GM19467 (cell line): Measurements from ENCODE around the gene DPH7.
"Not testable (repeated sequence)": the region's sequence is repeated elsewhere in the genome, so short reads cannot be mapped to it uniquely, and the experiment has no call there.

Source experiments
- ATAC-seq: cut with Tn5 transposase; IDR thresholded peaks from one replicate; pipeline ENCODE4 v1.9.1; 2021; ENCODE audit warnings: mild to moderate bottlenecking, moderate library complexity; ENCODE audit not compliant: unreplicated experiment

The DPH7 gene

DNA sequence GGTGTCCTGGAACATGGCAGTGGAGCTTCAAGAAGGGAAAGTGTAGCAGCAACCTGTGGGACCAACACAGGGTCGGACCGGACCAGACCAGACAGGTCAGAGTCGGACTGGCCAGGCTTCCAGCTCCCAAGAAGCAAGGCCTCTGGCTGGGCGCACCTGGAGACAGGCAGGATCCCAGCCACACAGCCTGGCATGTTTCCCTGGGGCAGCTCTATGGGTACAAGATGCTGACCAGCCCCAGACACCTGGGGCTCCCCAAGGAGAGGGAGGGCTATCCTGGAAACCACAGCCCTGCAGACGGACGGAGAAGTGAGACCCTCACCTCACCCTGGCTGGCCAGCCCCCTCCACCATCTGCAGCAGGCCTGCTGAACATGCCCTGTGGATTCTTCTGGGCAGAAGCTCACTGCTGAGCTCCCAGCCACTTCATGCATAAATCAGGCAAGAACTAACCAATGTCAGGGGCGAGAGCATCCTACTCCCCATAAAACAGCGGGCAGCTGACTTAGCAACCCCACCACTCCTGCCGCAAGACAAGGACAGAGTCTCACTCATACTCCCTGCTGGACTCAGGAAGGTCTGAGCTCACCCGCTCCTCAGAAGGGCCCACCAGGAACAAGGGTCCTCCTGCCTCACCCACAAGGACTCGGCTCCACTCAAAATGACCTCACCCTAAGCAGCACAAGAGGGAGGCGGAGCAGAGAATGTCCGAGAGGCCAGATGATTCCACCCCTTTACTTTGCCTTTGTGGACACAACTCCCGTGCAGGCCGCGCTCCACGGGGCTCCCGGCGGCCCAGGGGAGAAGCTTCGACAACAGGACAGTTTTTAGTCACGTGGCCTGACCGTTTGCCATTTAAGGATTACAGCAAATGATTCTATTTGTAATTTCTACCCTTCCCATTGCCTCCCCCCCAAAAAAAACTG lies 2.9 kb upstream of the DPH7 start:
- ATAC-seq = no peak

DNA sequence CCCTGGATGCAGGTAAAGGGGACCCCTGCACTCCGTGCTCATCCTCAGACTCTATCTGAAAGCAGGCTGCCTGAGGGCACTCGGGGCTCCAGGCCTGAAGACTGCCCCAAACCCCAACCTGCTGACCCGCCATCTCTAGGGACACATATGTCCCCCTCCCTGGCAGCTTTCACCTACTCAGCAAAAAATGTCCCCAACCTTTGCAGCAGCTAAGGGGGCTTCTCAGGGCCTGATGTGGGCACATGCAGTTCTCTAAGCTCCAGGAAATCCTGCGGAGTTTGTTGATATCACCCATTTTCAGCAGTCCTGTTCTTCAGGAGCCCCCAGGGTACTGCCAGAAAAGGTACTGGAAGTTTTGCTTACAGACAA lies 2.2 kb upstream of the DPH7 start:
- ATAC-seq = no peak

DNA sequence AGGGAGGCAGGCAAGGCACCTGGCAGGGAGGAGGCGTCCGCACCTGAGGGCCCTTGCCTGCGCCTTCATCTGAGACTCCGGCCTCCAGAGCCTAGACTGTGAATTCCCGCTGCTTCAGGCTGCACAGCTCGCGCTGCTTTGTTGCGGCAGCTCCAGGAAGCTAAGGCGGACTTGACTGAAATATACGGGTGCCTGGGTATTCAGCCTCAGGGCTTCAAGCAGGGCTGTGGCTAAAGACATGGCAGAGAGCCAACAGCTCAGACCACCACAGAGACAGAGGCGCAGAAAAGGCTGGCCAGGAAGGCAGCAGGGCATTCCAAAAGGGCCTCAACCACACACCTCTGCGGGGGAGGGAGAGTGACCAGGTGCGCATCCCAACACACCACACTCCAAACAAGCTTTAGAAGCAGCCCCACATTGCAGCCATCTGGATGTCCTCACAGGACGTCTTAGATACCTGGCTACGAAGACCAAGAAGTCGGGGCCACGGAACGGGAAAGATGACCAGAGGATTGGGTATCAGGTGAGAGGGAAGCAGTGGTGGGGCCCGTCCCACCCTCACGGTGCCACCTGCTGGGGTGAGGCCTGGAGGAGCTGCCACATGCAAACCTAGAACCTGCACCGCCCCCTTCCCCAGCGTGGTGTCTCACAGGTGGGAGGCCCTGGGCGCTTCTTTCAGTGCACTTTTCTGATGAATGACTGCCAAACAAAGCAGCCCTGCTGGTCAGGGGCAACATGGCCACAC lies 1.7 kb upstream of the DPH7 start:
- no peak for ATAC-seq

DNA sequence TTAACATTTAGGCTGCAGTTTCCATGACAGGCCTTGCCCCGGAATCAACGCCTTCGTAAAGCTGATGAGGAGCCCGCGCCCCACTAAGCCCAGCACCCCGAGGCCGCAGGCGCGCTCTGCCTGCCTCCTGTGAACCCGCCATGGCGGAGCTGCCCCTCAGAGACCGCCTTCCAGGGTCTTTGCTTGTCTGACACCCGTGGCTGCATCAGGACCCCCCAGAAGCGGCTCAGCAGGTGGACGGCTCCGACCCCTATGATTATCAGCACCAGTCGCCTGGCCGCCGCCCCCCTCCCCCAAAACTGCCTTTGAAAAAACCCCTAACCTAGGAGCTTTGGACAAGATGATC lies 507 bp upstream of the DPH7 start:
- no peak for ATAC-seq

DNA sequence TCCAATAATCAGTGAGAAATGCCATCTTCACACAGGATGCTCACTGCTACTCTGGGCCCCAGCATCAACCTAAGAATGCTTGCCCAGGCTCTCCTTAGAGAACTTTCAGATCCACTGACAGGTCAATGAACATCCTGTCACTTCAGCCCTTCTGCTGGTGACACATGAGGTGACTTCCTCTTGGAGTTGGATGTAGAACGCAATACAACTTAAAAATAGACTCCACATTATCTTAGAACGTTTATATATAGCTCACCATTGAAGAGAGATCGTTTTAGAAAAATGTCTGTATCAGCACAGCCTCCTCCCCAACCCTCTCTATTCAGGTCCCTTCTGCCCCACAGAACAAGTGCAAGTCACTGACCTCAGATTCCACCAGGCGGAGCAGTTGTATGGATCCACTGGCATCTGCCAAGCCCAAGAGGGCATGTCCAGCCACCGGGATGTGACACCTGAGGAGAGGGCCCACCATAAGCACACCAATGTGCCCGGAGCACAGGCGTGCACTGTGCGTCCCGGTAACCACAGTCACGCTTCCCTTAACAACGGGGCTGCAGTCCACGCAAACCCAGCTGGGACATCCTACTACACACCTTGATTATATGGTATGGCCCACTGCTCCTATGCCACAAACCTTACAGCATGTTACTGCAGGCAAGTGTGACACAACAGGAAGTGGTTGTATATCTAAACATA lies 2.9 kb downstream of the DPH7 start:
- ATAC-seq = no peak

DNA sequence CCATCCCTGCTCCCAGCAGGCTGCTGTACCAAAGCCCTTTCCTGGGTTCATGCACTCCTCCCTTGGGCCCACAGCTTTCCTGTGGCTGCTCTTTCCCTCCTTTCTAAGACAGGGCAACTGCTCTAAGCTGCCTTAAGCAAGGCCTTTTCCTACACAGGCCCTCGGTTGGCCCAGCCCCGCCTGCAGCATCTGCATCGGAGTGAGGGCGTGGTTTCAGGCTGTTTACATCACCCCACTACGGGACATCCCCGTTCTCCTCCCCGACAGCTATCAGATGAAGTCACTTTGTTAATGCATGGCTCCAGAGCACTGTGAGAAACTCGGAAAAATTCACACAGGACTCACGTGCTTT lies 3.4 kb downstream of the DPH7 start:
- ATAC-seq = no peak

DNA sequence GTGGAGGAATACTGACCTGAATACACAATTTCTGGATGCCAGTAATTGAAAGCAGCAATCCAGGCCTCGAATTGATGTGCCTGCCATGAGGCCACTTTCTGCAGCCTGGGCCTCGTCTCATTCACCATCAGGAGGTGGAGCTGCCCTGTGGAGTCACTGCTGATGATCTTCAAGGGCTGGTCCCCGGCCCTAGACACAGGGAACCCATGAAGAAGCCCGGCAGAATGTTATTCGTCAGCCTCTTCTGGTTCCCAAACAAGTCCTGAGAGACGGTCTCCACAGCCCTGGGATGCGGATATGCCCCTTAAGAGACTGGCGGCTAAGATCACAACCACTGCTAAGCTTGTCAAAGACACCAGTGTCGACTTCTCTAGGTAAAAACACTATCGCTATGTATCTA lies 4.5 kb downstream of the DPH7 start:
- ATAC-seq = no peak

DNA sequence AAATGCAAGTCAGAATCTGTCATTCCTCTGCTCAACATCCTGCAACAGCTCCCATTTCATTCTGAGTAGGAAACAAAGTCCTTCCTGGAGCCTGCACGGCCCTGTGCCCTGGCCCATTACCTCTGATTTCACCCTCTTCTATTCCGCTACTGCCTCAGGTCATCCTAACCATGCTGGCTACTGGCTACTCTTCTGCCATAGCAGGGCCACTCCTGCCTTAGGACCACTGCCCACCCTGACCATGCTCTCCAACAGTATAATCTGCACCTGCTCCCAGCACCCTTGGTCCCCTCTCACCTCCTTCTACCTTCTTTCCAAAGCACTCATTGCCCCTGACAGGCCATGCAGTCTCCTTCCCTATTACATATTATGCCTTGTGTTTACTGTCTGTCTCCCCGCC lies 8.2 kb downstream of the DPH7 start:
- ATAC-seq = no peak

DNA sequence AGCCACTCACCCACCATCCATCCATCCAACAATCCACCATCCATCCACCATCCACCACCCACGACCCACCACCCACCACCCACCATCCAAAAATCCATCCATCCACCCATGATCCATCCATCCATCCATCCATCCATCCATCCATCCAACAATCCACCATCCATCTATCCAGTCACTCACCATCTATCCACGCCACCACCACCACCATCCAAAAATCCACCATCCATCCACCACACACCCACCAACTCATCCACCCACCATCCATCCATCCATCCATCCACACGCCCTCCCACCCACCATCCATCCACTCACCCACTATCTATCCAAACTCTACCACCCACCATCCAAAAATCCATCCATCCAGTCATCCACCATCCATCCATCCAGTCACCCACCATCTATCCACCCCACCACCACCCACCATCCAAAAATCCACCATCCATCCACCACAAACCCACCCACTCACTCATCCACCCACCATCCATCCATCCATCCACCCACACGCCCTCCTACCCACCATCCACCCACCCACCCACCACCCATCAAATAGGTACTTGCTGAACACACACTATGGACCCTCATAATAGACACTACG lies 9.0 kb downstream of the DPH7 start:
- ATAC-seq = no peak

DNA sequence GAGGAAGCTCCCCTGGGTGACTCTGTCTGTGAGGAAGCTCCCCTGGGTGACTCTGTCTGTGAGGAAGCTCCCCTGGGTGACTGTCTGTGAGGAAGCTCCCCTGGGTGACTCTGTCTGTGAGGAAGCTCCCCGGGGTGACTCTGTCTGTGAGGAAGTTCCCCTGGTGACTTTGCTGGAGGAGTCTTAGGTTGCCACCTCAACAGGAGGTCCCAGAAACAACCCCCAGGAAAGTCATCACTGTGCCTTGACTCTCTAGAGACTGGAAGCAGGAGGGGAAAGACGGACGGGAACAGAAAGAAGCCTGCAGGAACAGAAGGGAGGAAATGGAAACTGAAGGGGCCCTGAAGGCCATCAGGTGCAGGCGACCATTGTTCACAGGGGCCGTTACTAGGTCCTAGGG lies 10.3 kb downstream of the DPH7 start:
- ATAC-seq = not testable (repeated sequence)

DNA sequence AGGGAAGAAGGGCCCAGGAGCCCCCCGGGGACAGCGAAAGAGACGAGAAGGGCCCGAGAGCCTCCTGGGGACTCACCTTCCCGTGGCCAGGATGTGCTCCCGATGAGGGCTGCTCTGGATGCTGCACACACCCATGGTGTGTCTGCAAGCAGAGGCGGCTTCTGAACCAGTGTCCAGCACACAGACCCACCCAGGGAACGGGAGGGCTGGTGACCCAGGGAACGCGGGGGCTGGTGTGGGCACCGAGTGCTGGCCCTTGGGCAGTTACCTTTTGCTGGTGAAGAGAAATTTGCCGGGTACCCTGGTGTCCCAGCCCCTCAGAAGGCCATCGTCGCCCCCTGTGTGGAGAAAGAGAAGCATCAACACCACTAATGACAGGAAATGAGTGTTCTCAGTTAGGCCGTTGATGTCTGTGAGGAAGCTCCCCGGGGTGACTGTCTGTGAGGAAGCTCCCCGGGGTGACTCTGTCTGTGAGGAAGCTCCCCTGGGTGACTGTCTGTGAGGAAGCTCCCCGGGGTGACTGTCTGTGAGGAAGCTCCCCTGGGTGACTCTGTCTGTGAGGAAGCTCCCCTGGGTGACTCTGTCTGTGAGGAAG lies 13.8 kb downstream of the DPH7 start:
- ATAC-seq = no peak

DNA sequence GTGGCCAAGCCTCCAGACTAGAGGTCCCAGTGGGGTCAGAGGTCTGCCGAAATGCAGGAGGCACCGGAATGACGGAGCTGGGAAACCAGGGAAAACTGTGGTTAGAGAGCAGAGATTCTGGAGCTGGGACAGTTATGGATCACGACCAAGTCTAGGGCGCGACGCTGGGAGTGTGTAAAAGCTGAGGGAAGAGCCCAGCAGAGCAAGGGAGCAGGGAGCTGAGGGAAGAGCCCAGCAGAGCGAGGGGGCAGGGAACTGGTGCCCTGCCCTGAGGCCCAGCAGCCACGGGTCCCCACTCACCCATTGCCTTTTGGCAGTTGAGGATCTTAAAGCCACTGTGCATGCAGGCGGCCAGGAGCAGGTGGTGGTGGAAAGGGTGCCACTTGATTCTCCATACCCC lies 14.6 kb downstream of the DPH7 start:
- ATAC-seq = no peak

DNA sequence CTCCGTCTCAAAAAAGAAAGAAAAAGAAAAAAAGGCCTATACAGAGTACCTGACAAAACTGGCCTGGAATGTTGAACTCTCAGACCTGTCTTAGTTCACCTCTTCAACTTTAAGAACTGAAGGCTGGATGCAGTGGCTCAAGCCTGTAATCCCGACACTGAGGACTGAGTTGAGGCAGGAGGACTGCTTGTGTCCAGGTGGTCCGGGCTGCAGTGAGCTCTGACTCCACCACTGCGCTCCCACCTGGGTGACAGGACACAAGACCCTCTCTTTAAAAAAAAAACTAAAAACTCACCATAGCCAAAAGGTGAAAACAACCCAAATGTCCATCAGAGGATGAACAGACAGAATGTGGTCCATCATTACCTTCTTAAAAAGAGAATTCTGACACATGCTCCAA lies 20.6 kb downstream of the DPH7 start:
- ATAC-seq = no peak

DNA sequence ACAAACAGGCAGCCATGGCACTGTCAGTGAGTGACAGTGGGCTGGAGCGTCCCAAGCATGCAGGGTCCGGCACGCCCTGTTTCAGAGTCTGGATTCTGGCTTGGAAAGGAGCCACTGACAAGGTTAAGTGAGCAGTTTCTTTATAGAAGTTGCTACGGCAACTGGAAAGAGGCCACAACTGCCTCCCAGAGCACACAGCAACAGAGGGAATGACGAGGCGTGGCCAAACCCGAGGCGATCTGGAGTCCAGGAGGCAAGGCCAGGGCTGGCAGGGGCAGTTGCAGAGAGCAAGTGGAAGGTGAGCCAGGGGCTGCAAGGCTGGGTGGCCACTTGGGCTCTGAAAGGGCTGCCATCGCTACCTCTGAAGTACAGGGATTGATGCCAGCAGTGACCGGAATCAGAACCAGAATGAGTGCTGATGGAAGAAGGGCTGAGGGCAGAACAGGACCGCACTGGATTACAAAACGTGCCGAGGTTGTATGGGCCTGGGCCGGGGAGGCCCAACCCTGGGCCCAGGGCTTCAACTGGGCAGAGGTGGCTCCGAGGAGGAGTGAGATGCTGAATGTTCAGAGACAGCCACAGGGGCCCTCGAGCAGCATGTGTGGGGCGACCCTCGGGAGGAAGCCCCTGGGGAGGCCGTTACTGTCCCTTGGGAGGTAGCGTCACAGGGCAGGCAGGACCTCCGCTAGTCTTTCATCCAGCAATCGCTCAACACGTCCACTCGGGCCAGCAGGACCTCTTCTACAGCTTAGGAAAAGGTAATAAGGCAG lies 22.5 kb downstream of the DPH7 start:
- no peak for ATAC-seq

DNA sequence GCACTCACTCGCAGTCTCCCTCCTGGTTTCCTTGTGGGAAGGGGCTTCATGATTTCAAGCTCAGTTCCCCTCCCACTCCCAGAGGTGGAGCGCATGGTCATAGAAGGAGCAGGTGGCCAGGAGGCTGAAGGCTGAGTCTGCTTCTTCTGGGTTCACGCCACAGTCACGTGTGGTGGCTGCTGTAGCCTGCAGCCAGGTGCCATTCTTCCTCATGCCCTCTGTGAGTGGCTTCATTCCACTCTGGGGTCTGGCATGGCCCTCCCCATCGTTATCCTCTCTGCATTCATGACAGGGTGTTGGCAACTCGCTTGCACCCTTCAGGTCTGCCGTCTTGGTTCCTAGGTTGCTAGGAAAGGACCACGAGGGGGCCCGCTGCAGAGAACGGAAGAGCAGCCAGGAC lies 23.5 kb downstream of the DPH7 start:
- no peak for ATAC-seq

DNA sequence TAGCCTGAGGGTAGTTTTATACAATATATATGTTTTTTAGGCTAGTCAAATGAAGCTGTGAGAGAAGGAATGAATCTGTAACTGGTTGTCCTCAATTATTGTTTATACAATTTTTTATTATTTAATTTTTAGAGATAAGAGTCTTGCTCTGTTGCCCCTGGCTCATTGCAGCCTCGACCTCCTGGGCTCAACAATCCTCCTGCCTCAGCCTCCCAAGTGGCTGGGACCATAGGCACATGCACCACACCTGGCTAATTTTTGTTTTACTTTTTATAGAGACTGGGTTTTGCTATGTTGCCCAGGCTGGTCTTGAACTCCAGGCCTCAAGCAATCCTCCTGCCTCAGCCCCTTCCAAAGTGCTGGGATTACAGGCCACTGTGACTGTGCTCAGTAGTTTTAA lies 24.4 kb downstream of the DPH7 start:
- no peak for ATAC-seq

DNA sequence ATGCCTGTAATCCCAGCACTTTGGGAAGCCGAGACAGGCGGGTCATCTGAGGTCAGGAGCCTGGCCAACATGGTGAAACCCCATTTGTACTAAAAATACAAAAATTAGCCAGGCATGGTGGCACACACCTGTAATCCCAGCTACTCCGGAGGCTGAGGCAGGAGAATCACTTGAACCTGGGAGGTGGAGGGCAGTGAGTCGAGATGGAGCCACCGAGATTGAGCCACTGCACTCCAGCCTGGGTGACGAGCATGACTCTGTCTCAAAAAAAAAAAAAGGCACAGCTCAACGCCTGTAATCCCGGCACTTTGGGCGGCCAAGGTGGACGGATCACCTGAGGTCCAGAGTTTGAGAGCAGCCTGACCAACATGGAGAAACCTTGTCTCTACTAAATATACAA lies 25.1 kb downstream of the DPH7 start:
- ATAC-seq = not testable (repeated sequence)

DNA sequence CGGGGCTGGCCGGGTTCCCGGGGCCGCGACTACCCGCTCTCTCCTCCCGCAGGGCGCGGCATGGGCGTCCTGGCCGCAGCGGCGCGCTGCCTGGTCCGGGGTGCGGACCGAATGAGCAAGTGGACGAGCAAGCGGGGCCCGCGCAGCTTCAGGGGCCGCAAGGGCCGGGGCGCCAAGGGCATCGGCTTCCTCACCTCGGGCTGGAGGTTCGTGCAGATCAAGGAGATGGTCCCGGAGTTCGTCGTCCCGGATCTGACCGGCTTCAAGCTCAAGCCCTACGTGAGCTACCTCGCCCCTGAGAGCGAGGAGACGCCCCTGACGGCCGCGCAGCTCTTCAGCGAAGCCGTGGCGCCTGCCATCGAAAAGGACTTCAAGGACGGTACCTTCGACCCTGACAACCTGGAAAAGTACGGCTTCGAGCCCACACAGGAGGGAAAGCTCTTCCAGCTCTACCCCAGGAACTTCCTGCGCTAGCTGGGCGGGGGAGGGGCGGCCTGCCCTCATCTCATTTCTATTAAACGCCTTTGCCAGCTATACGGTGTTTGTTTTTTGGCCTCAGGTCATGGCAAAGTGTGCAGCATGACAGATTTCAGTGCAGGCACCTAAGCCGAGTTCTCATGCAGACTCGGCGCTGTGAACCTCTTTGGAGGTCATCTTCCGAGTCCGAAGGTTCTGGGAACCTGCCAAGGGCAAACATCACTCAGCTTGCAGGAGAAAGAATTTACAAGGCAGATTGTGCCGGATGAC lies 26.5 kb downstream of the DPH7 start:
- peak; percentile 23 for ATAC-seq

DNA sequence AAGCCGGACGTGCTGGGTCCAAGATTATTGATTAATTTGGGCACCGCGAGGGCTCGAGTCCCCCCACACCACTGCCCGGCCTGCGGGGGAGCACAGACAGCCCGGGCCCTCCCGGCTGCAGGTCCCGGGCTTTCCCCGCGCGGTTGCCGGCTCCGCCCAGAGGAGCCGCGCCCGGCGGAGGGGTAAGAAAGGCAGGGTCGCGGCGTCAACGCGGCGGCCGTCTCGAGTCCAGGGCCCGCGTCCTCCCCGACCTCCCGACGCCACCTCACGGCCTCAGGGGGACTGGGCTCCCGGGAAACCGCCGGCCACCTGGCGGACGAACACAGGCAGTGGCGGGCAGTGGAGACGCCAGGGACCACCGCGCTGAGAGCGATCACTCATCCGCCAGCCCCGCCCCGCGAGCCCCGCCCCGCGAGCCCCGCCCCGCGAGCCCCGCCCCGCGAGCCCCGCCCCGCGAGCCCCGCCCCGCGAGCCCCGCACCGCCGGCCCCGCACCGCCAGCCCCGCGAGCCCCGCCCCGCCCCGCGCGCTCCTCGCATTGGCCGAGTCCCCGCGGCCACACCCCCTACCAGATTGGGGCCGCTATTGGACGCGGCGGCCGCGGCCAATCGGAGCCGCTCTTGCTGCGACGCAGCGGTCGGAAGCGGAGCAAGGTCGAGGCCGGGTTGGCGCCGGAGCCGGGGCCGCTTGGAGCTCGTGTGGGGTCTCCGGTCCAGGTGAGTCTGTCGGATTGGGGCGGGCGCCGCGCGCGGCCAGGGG lies 27.3 kb downstream of the DPH7 start, which contains the start of gene MRPL41:
Gene MRPL41, plus strand, starts transcription at position 616 of the 758 bp plus-strand sequence. CDS start 203 bp downstream, outside the sequence.
- peak; percentile 81 for ATAC-seq
